ENCODE data around the gene OR52A1. TPM values are rescaled to one million over a fixed set of nuclear protein-coding genes. Genes with fewer than 3 reads are reported as not detected.
"Not testable (repeated sequence)": the region's sequence is repeated elsewhere in the genome, so short reads cannot be mapped to it uniquely, and the experiment has no call there.

Gene OR52A1
- under 1 TPM in 2 of 4 donors, not detected in 2; 0.03 TPM for polyA plus RNA-seq (ENCODE audit: insufficient read length in 4 of 4)

- DNase-seq (ENCODE audit: low read depth in 4 of 4, low spot score in 3 of 4) = no peak
Measured at GRCh38 chr11:5154657-5155056, at the start of gene OR52A1. Gene OR52A1 (minus strand): TSS chr11:5154757. CDS start chr11:5152369, 2,388 bp downstream.

GRCh38 chr11:5203366-5203765, 48.8 kb upstream of the OR52A1 start:
- DNase-seq (ENCODE audit: low read depth in 4 of 4, low spot score in 3 of 4) = no peak

- no peak for DNase-seq (ENCODE audit: low read depth in 4 of 4, low spot score in 3 of 4)
Measured at GRCh38 chr11:5200582-5200981, 46.0 kb upstream of the OR52A1 start, which contains the start of gene OR51V1. Gene OR51V1 (minus strand): TSS chr11:5200682. CDS start chr11:5200682, 0 bp downstream.

- no peak for DNase-seq (ENCODE audit: low read depth in 4 of 4, low spot score in 3 of 4)
Measured at GRCh38 chr11:5198285-5198684, 43.7 kb upstream of the OR52A1 start.

- no peak for DNase-seq (ENCODE audit: low read depth in 4 of 4, low spot score in 3 of 4)
Measured at GRCh38 chr11:5197536-5197935, 43.0 kb upstream of the OR52A1 start.

- no peak for DNase-seq (ENCODE audit: low read depth in 4 of 4, low spot score in 3 of 4)
Measured at GRCh38 chr11:5196731-5197130, 42.2 kb upstream of the OR52A1 start.

GRCh38 chr11:5196067-5196466, 41.5 kb upstream of the OR52A1 start:
- no peak for DNase-seq (ENCODE audit: low read depth in 4 of 4, low spot score in 3 of 4)

GRCh38 chr11:5192738-5193137, 38.2 kb upstream of the OR52A1 start:
- no peak for DNase-seq (ENCODE audit: low read depth in 4 of 4, low spot score in 3 of 4)

- no peak for DNase-seq (ENCODE audit: low read depth in 4 of 4, low spot score in 3 of 4)
Measured at GRCh38 chr11:5188201-5188600, 33.6 kb upstream of the OR52A1 start.

GRCh38 chr11:5178046-5178837, 23.7 kb upstream of the OR52A1 start:
- DNase-seq (ENCODE audit: low read depth in 4 of 4, low spot score in 3 of 4) = no peak

GRCh38 chr11:5174934-5175333, 20.4 kb upstream of the OR52A1 start:
- DNase-seq (ENCODE audit: low read depth in 4 of 4, low spot score in 3 of 4) = no peak

- no peak for DNase-seq (ENCODE audit: low read depth in 4 of 4, low spot score in 3 of 4)
Measured at GRCh38 chr11:5171856-5172255, 17.3 kb upstream of the OR52A1 start.

GRCh38 chr11:5165898-5166297, 11.3 kb upstream of the OR52A1 start:
- DNase-seq (ENCODE audit: low read depth in 4 of 4, low spot score in 3 of 4) = not testable (repeated sequence)

GRCh38 chr11:5164807-5165206, 10.2 kb upstream of the OR52A1 start:
- not testable (repeated sequence) for DNase-seq (ENCODE audit: low read depth in 4 of 4, low spot score in 3 of 4)

- not testable (repeated sequence) for DNase-seq (ENCODE audit: low read depth in 4 of 4, low spot score in 3 of 4)
Measured at GRCh38 chr11:5161045-5161444, 6.5 kb upstream of the OR52A1 start.

GRCh38 chr11:5160217-5160616, 5.7 kb upstream of the OR52A1 start:
- not testable (repeated sequence) for DNase-seq (ENCODE audit: low read depth in 4 of 4, low spot score in 3 of 4)

- no peak for DNase-seq (ENCODE audit: low read depth in 4 of 4, low spot score in 3 of 4)
Measured at GRCh38 chr11:5159806-5160205, 5.2 kb upstream of the OR52A1 start.

GRCh38 chr11:5153574-5154431, 754 bp downstream of the OR52A1 start:
- no peak for DNase-seq (ENCODE audit: low read depth in 4 of 4, low spot score in 3 of 4)

GRCh38 chr11:5151713-5152153, 2.8 kb downstream of the OR52A1 start:
- no peak for DNase-seq (ENCODE audit: low read depth in 4 of 4, low spot score in 3 of 4)

- not testable (repeated sequence) for DNase-seq (ENCODE audit: low read depth in 4 of 4, low spot score in 3 of 4)
Measured at GRCh38 chr11:5144206-5144605, 10.4 kb downstream of the OR52A1 start.

- DNase-seq (ENCODE audit: low read depth in 4 of 4, low spot score in 3 of 4) = no peak
Measured at GRCh38 chr11:5137996-5138395, 16.6 kb downstream of the OR52A1 start, which contains the start of gene OR52A5. Gene OR52A5 (minus strand): TSS chr11:5138356. CDS start chr11:5132642, 5,714 bp downstream.

Measured in right renal pelvis (tissue), 4 donors.